ENCODE results near the gene NR4A2.

NR4A2 gene

DNA sequence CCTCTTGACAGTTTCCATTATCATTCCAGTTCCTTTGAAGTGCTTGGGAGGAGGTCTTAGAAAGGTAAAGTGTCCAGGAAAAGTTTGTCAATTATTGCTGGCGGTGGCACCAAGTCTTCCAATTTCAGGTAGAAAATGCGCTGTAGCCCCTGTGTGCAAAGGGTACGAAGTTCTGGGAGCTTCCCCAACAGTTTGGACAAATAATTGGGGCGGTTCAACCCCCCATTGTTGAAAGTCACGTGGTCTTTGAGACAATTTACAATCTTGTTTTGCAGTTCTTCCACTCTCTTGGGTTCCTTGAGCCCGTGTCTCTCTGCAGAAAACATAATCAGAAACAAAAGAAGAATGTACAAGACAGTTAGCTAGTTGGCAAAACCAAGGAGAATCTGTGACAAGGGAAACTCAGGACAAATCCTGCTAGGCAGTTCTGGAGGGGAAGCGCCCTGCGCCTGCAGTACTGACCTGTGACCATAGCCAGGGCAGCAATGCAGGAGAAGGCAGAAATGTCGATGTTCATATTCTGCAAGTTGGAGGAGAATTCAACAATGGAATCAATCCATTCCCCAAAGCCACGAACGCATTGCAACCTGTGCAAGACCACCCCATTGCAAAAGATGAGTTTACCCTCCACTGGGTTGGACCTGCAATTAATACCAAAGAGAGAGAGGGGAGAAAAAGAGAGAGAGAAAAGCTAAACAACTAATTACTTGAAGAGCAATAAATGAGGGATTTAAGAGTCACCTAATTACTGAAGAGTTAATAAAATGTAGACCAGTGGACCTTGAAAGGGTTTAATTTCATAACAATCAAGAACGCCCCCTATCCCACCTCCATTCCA lies 6.6 kb downstream of the NR4A2 start:
- TF ChIP-seq, protein P1, sequence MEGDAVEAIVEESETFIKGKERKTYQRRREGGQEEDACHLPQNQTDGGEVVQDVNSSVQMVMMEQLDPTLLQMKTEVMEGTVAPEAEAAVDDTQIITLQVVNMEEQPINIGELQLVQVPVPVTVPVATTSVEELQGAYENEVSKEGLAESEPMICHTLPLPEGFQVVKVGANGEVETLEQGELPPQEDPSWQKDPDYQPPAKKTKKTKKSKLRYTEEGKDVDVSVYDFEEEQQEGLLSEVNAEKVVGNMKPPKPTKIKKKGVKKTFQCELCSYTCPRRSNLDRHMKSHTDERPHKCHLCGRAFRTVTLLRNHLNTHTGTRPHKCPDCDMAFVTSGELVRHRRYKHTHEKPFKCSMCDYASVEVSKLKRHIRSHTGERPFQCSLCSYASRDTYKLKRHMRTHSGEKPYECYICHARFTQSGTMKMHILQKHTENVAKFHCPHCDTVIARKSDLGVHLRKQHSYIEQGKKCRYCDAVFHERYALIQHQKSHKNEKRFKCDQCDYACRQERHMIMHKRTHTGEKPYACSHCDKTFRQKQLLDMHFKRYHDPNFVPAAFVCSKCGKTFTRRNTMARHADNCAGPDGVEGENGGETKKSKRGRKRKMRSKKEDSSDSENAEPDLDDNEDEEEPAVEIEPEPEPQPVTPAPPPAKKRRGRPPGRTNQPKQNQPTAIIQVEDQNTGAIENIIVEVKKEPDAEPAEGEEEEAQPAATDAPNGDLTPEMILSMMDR (IDR thresholded peaks at IDR 0.05; ENCODE audit: low read depth, low read length), result no peak
- no peak overlapping the region for H3K4me3 ChIP-seq (ENCODE audit: low read depth, low read length)

DNA sequence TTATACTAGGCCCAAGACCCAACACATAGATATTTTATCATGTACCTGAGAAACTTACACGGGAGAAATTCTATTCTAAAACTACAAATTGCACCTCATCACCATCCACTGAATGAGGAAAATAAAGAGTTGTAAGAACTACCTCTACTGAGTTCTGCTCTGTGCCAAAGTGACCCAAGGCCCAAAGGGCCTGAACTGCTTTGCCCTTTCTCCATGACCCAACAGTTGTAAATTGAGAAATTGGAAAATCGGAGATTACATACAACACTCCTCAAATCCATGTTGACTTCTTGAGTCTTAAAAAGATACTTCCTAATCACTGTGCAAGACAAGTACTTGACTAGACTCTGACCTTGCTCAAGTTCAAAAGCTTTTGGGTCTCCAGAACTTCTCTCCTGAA lies 8.8 kb downstream of the NR4A2 start:
- TF ChIP-seq, protein P1 (IDR thresholded peaks at IDR 0.05; ENCODE audit: low read depth, low read length), result no peak
- no peak overlapping the region for H3K4me3 ChIP-seq (ENCODE audit: low read depth, low read length)

DNA sequence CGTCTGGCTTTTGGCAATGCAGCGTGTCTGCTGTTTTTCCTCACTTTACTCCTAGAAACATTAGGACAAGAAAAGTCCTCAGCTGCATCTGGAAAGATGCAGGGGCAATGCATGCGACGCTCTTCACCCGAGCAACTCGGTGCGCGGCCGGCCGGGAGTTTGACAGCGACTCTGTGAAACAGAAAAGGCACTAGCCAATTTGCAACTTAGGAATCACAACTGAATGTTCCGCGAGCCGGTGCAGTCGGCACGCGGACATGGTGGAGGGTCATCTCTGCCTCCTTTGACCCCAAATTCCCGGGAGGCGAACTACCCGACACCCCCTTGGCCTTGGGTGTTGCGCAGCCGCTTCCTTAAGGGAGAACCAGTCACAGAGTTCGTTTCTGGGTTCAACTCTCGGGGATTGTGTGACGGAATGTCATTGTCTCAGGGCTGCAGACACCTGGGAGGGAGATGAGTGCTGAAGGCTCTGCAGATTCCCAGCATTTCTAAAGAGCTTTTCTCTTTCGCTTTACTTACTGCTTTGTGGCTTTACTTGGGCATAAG lies 9.8 kb downstream of the NR4A2 start:
- TF ChIP-seq, protein P1 (IDR thresholded peaks at IDR 0.05; ENCODE audit: low read depth, low read length), result no peak
- no peak overlapping the region for H3K4me3 ChIP-seq (ENCODE audit: low read depth, low read length)

DNA sequence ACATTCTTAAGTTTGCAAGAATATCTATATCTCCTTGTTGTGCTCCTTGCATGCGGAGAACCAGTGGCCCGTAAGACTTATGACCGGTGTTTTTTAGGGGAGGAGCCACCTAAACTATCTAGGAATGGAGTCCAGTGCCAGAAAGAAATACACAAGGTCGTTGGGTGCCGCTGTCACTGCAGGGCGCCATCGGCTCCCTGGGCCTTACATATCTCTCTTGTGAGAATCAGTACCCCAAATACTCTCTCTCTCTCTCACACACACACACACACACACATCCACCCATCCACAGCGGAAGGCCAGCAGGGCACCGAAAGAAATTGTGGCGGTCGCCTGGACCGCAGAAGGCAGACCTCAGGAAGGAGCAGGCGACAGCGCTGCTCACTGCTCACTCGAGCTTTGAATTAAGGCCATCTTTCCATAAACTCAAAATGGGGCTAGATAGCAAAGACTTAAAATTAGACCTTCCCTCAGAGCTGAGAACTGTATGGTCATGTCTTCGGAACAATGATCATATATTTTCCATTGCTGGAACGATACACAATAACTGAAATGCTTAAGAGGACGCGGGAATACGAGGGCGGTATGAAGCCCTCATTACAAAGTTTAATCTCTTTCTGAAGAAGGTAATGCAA lies 10.4 kb downstream of the NR4A2 start:
- no peak overlapping the region for H3K4me3 ChIP-seq (ENCODE audit: low read depth, low read length)
- TF ChIP-seq, protein P1 (IDR thresholded peaks at IDR 0.05; ENCODE audit: low read depth, low read length), result no peak

DNA sequence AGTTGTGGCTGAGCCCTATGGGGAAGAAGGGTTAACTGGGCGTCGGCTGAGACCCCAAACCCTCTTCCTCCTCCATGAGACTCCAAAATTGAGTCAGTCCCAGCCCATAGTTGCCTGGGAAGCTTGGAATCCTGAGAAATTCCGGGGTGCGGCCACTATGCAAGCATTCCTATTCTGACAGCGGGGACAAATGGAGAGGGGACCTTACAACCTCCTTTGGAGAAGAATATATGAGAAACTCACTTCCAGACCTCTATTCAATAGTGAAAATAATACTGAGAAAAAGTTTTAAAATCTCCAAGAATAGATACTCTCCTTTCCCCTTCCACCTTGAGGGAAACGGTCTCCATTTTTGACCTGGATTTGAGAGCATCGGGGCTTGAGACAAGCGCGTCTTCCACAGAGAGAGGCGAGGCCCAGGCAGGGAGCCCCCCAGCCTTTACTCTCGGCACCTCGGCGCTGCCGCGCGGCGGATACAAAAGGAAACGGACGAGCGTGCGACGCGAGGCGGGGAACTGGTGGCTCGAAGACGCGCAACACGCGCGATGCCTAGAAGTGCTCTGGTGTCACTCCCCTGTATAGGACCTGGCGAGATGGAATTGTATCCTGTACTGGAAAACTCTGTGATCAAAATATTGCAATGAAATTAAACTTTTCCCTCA lies 11.1 kb downstream of the NR4A2 start:
- TF ChIP-seq, protein P1 (IDR thresholded peaks at IDR 0.05; ENCODE audit: low read depth, low read length), result no peak
- H3K4me3 ChIP-seq (ENCODE audit: low read depth, low read length), result peak overlapping the region; percentile 63

DNA sequence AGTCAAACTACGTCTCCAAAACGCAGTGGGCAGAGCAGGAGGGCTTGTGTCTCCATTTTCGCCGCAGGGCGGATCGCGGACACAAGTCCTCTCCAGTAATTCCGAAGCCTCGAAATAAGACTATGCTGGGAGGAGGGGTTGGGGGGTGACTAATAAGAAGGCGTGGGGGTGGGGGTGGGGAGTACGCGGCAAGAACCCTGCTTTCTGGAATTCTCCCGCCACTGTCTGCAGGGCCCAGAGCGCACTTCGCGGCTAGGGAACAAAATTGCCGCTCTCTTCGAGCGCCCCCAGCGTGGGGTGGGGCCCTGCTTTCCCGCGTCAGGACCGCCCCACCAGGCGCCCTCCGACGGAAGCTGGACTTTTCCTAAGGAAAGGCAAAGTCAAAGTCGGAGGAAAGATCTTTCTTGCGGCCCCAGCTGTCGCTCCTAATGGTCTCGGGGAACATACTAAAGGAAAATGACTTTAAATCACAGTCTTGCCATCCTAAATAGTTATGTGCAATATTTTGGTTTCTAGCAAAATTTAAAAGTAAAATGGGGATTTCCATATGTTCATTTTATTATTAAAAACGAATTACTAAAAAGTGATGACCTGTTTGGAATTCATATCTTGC lies 11.9 kb downstream of the NR4A2 start:
- H3K4me3 ChIP-seq (ENCODE audit: low read depth, low read length), result peak overlapping the region; percentile 63
- TF ChIP-seq, protein P1 (IDR thresholded peaks at IDR 0.05; ENCODE audit: low read depth, low read length), result no peak
